CD1c-positive myeloid dendritic cell (primary cell): Measurements from ENCODE around the gene C1QTNF1.
A peak's percentile ranks its signal among the peaks of the same experiment; 100 is the strongest.
"Not testable (repeated sequence)": the region's sequence is repeated elsewhere in the genome, so short reads cannot be mapped to it uniquely, and the experiment has no call there.

ENCODE experiments used
- DNase-seq: peaks from one replicate; pipeline ENCODE4 v3.0.0-alpha.2; 2016; ENCODE audit errors: extremely low spot score

C1QTNF1 gene

GRCh38 chr17:79022507-79022991, 1.4 kb upstream of the C1QTNF1 start:
- DNase-seq = no peak

GRCh38 chr17:79023180-79023705, 726 bp upstream of the C1QTNF1 start:
- no peak for DNase-seq

- no peak for DNase-seq
These were observed 1.1 kb downstream of the C1QTNF1 start for GRCh38 chr17:79024901-79025737.

GRCh38 chr17:79026376-79027273, 2.7 kb downstream of the C1QTNF1 start:
- no peak for DNase-seq

- DNase-seq = no peak
These were observed 3.4 kb downstream of the C1QTNF1 start for GRCh38 chr17:79027274-79027924.

GRCh38 chr17:79027925-79028491, 4.0 kb downstream of the C1QTNF1 start:
- DNase-seq = no peak

- no peak for DNase-seq
These were observed 4.7 kb downstream of the C1QTNF1 start for GRCh38 chr17:79028496-79029326.

GRCh38 chr17:79029327-79030009, 5.5 kb downstream of the C1QTNF1 start:
- DNase-seq = no peak

GRCh38 chr17:79030636-79031035, 6.7 kb downstream of the C1QTNF1 start:
- not testable (repeated sequence) for DNase-seq

GRCh38 chr17:79031996-79032875, 8.3 kb downstream of the C1QTNF1 start:
- DNase-seq = no peak

GRCh38 chr17:79033046-79033616, 9.2 kb downstream of the C1QTNF1 start:
- no peak for DNase-seq

GRCh38 chr17:79033741-79034501, 10.0 kb downstream of the C1QTNF1 start:
- no peak for DNase-seq

- DNase-seq = no peak
These were observed 11.0 kb downstream of the C1QTNF1 start for GRCh38 chr17:79034931-79035485.

- DNase-seq = no peak
These were observed 11.7 kb downstream of the C1QTNF1 start for GRCh38 chr17:79035686-79036085.

- DNase-seq = no peak
These were observed 12.2 kb downstream of the C1QTNF1 start for GRCh38 chr17:79036181-79036580.

GRCh38 chr17:79036596-79036995, 12.6 kb downstream of the C1QTNF1 start:
- peak; percentile 56 for DNase-seq

GRCh38 chr17:79038545-79039135, 14.7 kb downstream of the C1QTNF1 start:
- peak; percentile 38 for DNase-seq
